ENCODE measurements around the gene RANBP2.
"Not testable (repeated sequence)": the region's sequence is repeated elsewhere in the genome, so short reads cannot be mapped to it uniquely, and the experiment has no call there.

DNA sequence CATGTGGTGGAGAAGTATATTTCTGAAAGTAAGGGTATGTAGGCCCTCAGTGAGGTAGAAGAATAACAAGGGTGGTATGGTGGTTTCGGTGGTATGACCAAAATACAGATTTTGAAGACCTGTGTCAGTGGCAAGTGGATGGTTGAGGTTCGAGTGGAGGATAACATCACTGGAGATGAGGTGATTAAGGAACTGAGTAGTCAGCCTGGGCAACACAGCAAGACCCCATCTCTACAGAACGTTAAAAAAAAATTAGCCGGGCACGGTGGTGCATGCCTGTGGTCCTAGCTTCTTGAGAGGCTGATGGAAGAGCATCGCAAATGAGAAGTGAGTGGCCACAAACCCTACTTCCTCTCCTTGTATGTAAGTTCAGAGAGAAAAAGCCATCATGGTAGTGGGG lies 15.4 kb downstream of the RANBP2 start:
- not testable (repeated sequence) for TF ChIP-seq POLR2AphosphoS5 (IDR thresholded peaks at IDR 0.05; ENCODE audit: low read depth, low read length); POLR2A (IDR thresholded peaks at IDR 0.05; ENCODE audit: low read depth, low read length); TAF1 (IDR thresholded peaks at IDR 0.05; ENCODE audit: low read depth, low read length); SPI1 (IDR thresholded peaks at IDR 0.05; ENCODE audit: low read depth, low read length); PAX5 (IDR thresholded peaks at IDR 0.05; ENCODE audit: insufficient read depth, low read length, severe bottlenecking)
